NT2/D1 (cell line): Measurements from ENCODE around the gene GORASP1.

Experiments used
- DNase-seq: peaks from one replicate; pipeline ENCODE4 v3.0.0-alpha.2; 2011; ENCODE audit warnings: low read depth, low spot score
- H3K27me3 ChIP-seq: 2 replicates; pipeline ENCODE4 v1.6.0; 2011; ENCODE audit warnings: mild to moderate bottlenecking; ENCODE audit not compliant: insufficient read length, insufficient read depth
- H3K36me3 ChIP-seq: 2 replicates; pipeline ENCODE4 v1.6.1; 2011; ENCODE audit warnings: mild to moderate bottlenecking, low read length, mixed read lengths; ENCODE audit not compliant: insufficient read depth, insufficient read length
- H3K4me1 ChIP-seq: 2 replicates; pipeline ENCODE4 v1.5.1; 2011; ENCODE audit not compliant: insufficient read depth, insufficient read length
- H3K4me3 ChIP-seq: 2 replicates; pipeline ENCODE4 v1.5.1; 2011; ENCODE audit warnings: low read depth; ENCODE audit not compliant: insufficient read length
- H3K9ac ChIP-seq: 2 replicates; pipeline ENCODE4 v1.6.0; 2011; ENCODE audit warnings: low read depth; ENCODE audit not compliant: insufficient read length
- H3K9me3 ChIP-seq: 2 replicates; pipeline ENCODE4 v1.5.1; 2011; ENCODE audit warnings: mild to moderate bottlenecking, low read length; ENCODE audit not compliant: insufficient read depth
- SUZ12 ChIP-seq: IDR thresholded peaks from 2 replicates; pipeline ENCODE4 v1.6.1; 2011; ENCODE audit not compliant: insufficient read length, insufficient read depth; ENCODE audit errors: extremely low read depth
- YY1 ChIP-seq: IDR thresholded peaks from 2 replicates; pipeline ENCODE4 v1.6.1; 2011; ENCODE audit not compliant: insufficient read length, insufficient read depth
- ZNF274 ChIP-seq: IDR thresholded peaks from 2 replicates; pipeline ENCODE4 v1.6.1; 2011; ENCODE audit warnings: mild to moderate bottlenecking, low read depth, low read length

The GORASP1 gene

GRCh38 chr3:39127908-39128304 is 20.5 kb upstream of the GORASP1 start:
- Histone ChIP-seq H3K27me3 (no peaks in the 10 kb centered on the region), H3K36me3 (no peaks in the 10 kb centered on the region), H3K9me3 (no peaks in the 10 kb centered on the region), H3K9ac (no peak overlapping the region), H3K4me1 (peaks cover 2% of the 10 kb centered on the region), H3K4me3 (no peak overlapping the region)
- no peak for DNase-seq
- TF ChIP-seq SUZ12 (no peak), ZNF274 (no peak), YY1 (no peak)

- Histone ChIP-seq H3K36me3 (no peaks in the 10 kb centered on the region), H3K4me1 (peaks cover 2% of the 10 kb centered on the region), H3K9ac (no peak overlapping the region), H3K9me3 (no peaks in the 10 kb centered on the region), H3K4me3 (no peak overlapping the region), H3K27me3 (no peaks in the 10 kb centered on the region)
- TF ChIP-seq SUZ12 (no peak), YY1 (no peak), ZNF274 (no peak)
- no peak for DNase-seq
Observed at GRCh38 chr3:39127269-39127907, 20.0 kb upstream of the GORASP1 start.

- TF ChIP-seq YY1 (no peak), SUZ12 (no peak), ZNF274 (no peak)
- Histone ChIP-seq H3K36me3 (no peaks in the 10 kb centered on the region), H3K4me1 (peaks cover 2% of the 10 kb centered on the region), H3K9me3 (no peaks in the 10 kb centered on the region), H3K27me3 (no peaks in the 10 kb centered on the region), H3K9ac (no peak overlapping the region), H3K4me3 (no peak overlapping the region)
- no peak for DNase-seq
Observed at GRCh38 chr3:39126532-39127071, 19.2 kb upstream of the GORASP1 start.

DNA sequence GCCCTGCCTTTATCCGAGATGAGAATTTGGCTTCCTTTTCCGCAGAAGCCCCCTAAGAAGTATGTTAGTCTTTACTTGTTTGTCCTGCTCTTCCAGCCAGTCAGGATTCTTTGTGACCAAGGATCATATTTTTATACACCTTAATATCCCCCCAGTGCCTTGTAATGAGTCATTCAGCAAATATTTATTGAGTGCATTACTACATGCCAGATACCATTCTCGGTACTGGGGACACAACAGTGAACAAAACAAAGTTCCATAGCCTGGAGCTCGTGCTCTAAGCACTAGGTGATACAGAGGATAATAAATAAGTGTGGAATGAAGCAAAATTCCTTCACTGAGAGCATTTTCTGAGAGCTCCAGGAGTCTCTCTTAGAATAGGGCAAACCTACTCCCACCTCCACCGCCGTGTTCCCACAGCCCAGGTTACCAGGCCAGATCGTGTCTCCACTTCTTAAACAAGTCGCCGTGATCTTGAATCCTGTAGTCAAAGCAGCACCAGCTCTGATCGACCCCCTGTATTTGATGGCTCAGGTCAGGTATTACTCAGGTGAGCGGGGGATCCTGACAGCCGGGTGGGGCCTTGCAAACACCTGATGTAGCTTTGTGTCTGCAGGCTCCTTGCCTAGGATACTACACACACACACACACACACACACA is 18.5 kb upstream of the GORASP1 start:
- no peak for TF ChIP-seq ZNF274
- TF ChIP-seq YY1: no peak
- TF ChIP-seq SUZ12: no peak
- peaks cover 1% of the 10 kb centered on the region for H3K36me3 ChIP-seq
- no peak overlapping the region for H3K4me3 ChIP-seq
- no peak for DNase-seq
- H3K9me3 ChIP-seq: no peaks in the 10 kb centered on the region
- no peak overlapping the region for H3K9ac ChIP-seq
- H3K4me1 ChIP-seq: peaks cover 2% of the 10 kb centered on the region
- H3K27me3 ChIP-seq: no peaks in the 10 kb centered on the region

DNA sequence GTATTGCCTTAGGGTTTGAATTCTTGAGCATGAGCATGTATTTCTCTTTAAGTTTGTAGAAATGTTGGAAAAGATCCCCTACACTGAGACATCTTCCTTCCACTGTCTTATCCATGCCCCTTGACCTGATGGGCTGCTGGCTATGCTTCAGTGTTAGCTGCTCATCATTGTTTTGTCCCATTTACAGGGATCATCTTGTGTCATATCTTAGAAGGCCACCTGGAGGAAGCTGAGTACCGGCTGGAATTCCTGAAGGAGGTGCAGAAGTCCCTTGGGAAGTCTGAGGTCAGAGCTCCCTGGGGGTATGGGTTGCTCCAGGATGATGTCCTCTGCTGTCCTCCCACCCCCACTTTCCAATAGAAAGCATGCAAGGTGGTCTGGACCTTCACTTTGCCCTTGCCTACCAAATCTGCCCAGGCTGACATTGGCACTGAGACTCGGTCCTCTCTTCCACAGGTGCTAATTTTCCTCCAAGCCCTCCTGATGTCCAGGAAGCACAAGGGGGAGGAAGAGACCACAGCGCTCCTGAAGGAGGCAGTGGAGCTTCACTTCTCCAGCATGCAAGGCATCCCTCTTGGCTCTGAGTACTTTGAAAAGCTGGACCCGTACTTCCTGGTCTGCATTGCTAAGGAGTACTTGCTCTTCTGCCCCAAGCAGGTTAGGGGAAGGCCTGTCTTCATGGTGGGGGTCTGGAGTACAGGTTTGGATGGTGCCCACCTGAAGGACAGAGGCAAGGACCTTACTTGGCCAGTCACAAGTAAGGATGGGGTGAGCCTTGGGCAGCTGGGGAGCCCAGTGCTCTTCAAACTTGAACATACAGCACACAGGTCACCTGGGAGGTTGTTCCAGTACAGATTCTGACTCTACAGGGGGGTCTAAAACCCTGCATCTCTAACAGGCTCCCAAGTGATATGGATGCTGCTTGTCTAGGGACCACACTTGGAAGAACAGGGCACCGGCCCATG is 17.7 kb upstream of the GORASP1 start:
- H3K4me3 ChIP-seq: no peak overlapping the region
- no peaks in the 10 kb centered on the region for H3K9me3 ChIP-seq
- H3K4me1 ChIP-seq: peaks cover 2% of the 10 kb centered on the region
- no peaks in the 10 kb centered on the region for H3K27me3 ChIP-seq
- no peak overlapping the region for H3K9ac ChIP-seq
- no peak for DNase-seq
- H3K36me3 ChIP-seq: peaks cover 5% of the 10 kb centered on the region
- no peak for TF ChIP-seq ZNF274
- no peak for TF ChIP-seq YY1
- no peak for TF ChIP-seq SUZ12

- no peak for TF ChIP-seq SUZ12
- no peak for TF ChIP-seq YY1
- no peak for TF ChIP-seq ZNF274
- H3K36me3 ChIP-seq: peaks cover 5% of the 10 kb centered on the region
- H3K27me3 ChIP-seq: no peaks in the 10 kb centered on the region
- no peak for DNase-seq
- no peaks in the 10 kb centered on the region for H3K9me3 ChIP-seq
- no peak overlapping the region for H3K4me3 ChIP-seq
- H3K9ac ChIP-seq: no peak overlapping the region
- H3K4me1 ChIP-seq: peaks cover 2% of the 10 kb centered on the region
Observed at GRCh38 chr3:39122813-39123212, 15.4 kb upstream of the GORASP1 start.
